Suprapubic skin (tissue), 4 donors: ENCODE results near the gene DLGAP4. TPM values are rescaled to one million over a fixed set of nuclear protein-coding genes. Genes with fewer than 3 reads are reported as not detected.

Source experiments
- DNase-seq, 2 donors: peaks; one replicate each; pipeline ENCODE4 v3.0.0-alpha.2; 2019; ENCODE audit warnings: low spot score in 2 of 2
- H3K27ac ChIP-seq: fragments of 200-600 bp; sonication (generic); one replicate; pipeline ENCODE4 v1.5.1; 2019
- H3K27me3 ChIP-seq: fragments of 200-600 bp; sonication (generic); one replicate; pipeline ENCODE4 v1.5.1; 2019
- H3K36me3 ChIP-seq: fragments of 200-600 bp; sonication (generic); one replicate; pipeline ENCODE4 v1.5.1; 2019
- H3K4me1 ChIP-seq: fragments of 200-600 bp; sonication (generic); one replicate; pipeline ENCODE4 v1.5.1; 2019
- H3K4me3 ChIP-seq: fragments of 200-600 bp; sonication (generic); one replicate; pipeline ENCODE4 v1.5.1; 2019; ENCODE audit warnings: mild to moderate bottlenecking
- H3K9me3 ChIP-seq: fragments of 200-600 bp; sonication (generic); one replicate; pipeline ENCODE4 v1.5.1; 2019
- EP300 ChIP-seq: sonication (generic); formaldehyde crosslinking; IDR thresholded peaks from one replicate; pipeline ENCODE4 v1.6.1; 2017; ENCODE audit warnings: antibody characterized with exemption
- POLR2A ChIP-seq, 2 donors: fragments of 450-650 bp; IDR thresholded peaks; one replicate each; pipeline ENCODE4 v1.6.1; 2017; ENCODE audit warnings: antibody characterized with exemption in 2 of 2, mild to moderate bottlenecking in 2 of 2, moderate library complexity in 2 of 2
- POLR2AphosphoS5 ChIP-seq, 3 donors: sonication (generic); formaldehyde crosslinking; IDR thresholded peaks; one replicate each; pipeline ENCODE4 v1.6.1; 2017; ENCODE audit warnings: antibody characterized with exemption in 3 of 3
- WGBS: methylation state at CpG from one replicate; pipeline ENCODE4 v1.1.5; 2018; 5-methylcytosine and 5-hydroxymethylcytosine counted together
- total RNA-seq, 4 donors: library from RNA; depleted of rRNA; stranded (reverse); fragments of >200 nt; gene quantifications; one replicate each; pipeline ENCODE4 v1.1.0, GENCODE V29; 2016
- TF ChIP-seq, protein P1 (sequence below), 2 donors: fragments of 200-600 bp in 1 of 2; fragments of 450-650 bp in 1 of 2; sonication (generic) in 1 of 2; IDR thresholded peaks; one replicate each; pipeline ENCODE4 v1.5.1; 2016 to 2019; ENCODE audit warnings: antibody characterized with exemption in 2 of 2, mild to moderate bottlenecking in 1 of 2, moderate library complexity in 1 of 2

DLGAP4 gene
- total RNA-seq, 4 donors from 2014 or later = 69.5 to 120 (median 96.8) TPM

DNA sequence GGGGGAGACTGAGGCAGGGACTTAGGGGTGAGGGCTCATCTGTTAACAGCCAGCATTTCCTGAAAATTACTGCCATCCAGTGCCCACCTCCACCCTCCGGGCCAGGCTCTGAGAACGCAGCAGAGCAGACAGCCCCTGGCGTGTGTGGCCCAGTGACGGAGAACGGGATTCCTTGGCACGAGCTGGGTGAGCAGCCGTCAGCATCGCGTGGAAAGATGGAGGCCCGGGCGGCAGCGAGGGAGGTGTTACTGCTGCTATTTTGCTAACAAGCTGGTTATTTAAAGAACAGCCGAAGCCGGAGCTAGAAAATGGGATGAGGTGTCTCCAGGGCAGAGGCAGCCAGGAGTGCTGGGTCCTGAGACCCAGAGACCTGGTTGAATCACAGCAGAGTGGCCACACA lies 62.7 kb downstream of the DLGAP4 start:
- WGBS = 86% methylated on average over 14 of the region's 14 CpGs
- no peaks in the 10 kb centered on the region for H3K9me3 ChIP-seq
- peaks cover 27% of the 10 kb centered on the region for H3K27me3 ChIP-seq
- no peak overlapping the region for H3K27ac ChIP-seq
- H3K4me3 ChIP-seq = no peak overlapping the region
- DNase-seq = no peak
- no peaks in the 10 kb centered on the region for H3K4me1 ChIP-seq
- no peak for TF ChIP-seq POLR2AphosphoS5 (IDR thresholded peaks at IDR 0.05)
- TF ChIP-seq POLR2A (IDR thresholded peaks at IDR 0.05) = no peak
- TF ChIP-seq, protein P1, sequence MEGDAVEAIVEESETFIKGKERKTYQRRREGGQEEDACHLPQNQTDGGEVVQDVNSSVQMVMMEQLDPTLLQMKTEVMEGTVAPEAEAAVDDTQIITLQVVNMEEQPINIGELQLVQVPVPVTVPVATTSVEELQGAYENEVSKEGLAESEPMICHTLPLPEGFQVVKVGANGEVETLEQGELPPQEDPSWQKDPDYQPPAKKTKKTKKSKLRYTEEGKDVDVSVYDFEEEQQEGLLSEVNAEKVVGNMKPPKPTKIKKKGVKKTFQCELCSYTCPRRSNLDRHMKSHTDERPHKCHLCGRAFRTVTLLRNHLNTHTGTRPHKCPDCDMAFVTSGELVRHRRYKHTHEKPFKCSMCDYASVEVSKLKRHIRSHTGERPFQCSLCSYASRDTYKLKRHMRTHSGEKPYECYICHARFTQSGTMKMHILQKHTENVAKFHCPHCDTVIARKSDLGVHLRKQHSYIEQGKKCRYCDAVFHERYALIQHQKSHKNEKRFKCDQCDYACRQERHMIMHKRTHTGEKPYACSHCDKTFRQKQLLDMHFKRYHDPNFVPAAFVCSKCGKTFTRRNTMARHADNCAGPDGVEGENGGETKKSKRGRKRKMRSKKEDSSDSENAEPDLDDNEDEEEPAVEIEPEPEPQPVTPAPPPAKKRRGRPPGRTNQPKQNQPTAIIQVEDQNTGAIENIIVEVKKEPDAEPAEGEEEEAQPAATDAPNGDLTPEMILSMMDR (IDR thresholded peaks at IDR 0.05) = no peak
- no peak for TF ChIP-seq EP300
- H3K36me3 ChIP-seq = no peaks in the 10 kb centered on the region

DNA sequence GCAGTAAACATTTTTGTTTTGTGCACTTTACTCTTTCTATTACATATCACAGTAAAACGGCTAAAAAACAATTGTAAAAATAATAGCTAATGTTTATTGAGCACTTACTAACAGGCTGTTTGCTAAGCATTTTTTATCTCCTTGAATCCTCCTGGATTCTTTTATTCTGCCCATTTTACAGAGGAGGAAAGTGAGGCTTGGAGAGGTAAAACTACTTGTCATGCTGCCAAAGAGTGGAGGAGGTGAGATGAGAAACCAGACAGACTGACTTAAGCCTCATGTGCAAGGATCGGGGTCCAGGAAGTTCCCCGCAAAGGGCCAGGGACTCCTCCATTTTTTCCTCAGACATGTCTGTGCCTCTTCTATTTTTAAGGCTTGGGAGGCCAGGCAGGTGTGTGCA lies 63.6 kb downstream of the DLGAP4 start:
- DNase-seq = no peak
- WGBS = 77% methylated on average over 3 of the region's 3 CpGs
- Histone ChIP-seq H3K36me3 (no peaks in the 10 kb centered on the region), H3K27ac (no peak overlapping the region), H3K27me3 (peaks cover 32% of the 10 kb centered on the region), H3K4me3 (no peak overlapping the region), H3K9me3 (no peaks in the 10 kb centered on the region), H3K4me1 (no peaks in the 10 kb centered on the region)
- TF ChIP-seq POLR2A (IDR thresholded peaks at IDR 0.05) = no peak
- TF ChIP-seq, protein P1 (IDR thresholded peaks at IDR 0.05) = no peak
- TF ChIP-seq EP300 = no peak
- TF ChIP-seq POLR2AphosphoS5 (IDR thresholded peaks at IDR 0.05) = no peak

DNA sequence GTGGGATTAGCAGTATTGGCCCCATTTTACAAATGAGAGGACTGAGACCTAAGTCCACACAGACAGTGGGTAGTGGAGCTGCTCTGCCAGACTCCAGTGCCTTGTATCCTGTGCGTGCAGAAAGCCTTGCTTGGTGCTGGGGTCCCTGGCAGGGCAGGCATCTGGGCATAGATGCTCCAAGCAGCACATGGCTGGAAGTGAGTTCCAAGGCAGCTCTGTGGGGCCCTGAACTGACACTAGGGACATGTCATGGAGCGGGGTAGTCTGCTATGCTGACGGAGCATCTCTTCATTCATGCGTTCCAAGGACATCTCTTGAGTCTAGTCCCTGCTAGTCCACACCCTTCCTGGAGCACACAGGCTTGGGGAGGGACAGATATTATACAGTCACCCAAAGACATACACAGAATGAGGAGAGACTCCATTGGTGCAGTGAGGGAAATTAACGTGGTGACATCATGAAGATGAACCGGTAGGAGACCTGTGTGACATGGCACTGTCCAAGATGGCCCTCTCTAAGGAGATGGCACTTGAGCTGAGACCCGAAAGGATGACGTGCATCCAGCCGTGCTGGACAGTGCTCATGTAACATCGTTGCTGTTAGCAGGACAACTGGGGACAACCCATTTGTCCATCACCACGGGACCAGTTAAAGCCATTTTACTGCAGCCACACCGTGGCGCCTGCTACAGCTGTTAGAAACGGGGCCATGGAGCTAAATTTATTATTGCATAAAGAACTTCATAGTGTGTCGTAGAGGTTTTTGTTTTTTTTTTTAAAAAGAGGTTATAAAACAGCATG lies 65.1 kb downstream of the DLGAP4 start:
- Histone ChIP-seq H3K36me3 (no peaks in the 10 kb centered on the region), H3K4me1 (no peaks in the 10 kb centered on the region), H3K27me3 (peaks cover 39% of the 10 kb centered on the region), H3K4me3 (no peak overlapping the region), H3K9me3 (no peaks in the 10 kb centered on the region), H3K27ac (no peak overlapping the region)
- no peak for DNase-seq
- 79% methylated on average over 15 of the region's 15 CpGs for WGBS
- TF ChIP-seq POLR2A (IDR thresholded peaks at IDR 0.05) = no peak
- TF ChIP-seq, protein P1 (IDR thresholded peaks at IDR 0.05) = no peak
- no peak for TF ChIP-seq POLR2AphosphoS5 (IDR thresholded peaks at IDR 0.05)
- TF ChIP-seq EP300 = no peak

DNA sequence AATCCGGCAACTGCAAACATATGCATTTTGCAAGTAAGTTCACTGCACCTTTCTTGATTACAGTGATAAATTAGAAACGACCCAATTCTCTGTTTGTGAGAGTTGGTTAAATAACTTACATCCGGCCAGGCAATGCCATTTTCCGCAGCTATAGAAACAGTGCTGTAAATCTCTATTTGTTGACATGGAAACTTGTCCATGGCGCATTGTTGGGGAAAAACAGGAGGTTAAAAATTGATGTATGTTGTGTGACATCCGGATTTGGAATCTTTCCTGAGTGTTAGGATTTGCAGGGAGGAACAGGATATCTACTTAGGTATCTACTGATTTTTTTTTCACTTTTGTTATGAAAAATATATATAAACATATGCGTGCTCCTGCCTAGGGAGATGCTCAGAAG lies 66.5 kb downstream of the DLGAP4 start:
- WGBS = 69% methylated on average over 7 of the region's 7 CpGs
- no peak for DNase-seq

DNA sequence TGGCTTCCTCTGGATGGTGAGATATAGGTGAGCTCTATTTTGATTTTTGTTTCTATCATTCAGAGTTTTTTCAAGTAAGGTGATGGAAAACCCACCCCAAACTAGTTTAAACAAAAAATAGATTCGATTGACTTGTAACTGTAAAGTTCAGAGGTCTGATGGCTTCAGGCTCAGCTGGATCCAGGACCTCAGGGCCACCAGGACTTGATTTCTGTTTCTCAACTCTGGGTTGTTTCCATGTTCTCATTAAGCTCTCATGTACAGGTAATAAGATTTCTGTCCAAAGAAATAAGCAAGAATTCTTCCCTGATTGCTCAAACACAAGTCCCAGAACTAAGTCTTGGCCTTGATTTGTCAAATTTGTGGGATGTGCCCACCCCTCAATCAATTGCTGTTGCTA lies 67.0 kb downstream of the DLGAP4 start:
- H3K27me3 ChIP-seq = peaks cover 39% of the 10 kb centered on the region
- H3K27ac ChIP-seq = no peak overlapping the region
- no peak overlapping the region for H3K4me3 ChIP-seq
- TF ChIP-seq EP300 (no peak), POLR2A (IDR thresholded peaks at IDR 0.05) (no peak), POLR2AphosphoS5 (IDR thresholded peaks at IDR 0.05) (no peak)
- TF ChIP-seq, protein P1 (IDR thresholded peaks at IDR 0.05) = no peak
- 84% methylated on average over 1 of the region's 1 CpG for WGBS
- H3K4me1 ChIP-seq = no peaks in the 10 kb centered on the region
- H3K36me3 ChIP-seq = no peaks in the 10 kb centered on the region
- no peaks in the 10 kb centered on the region for H3K9me3 ChIP-seq
- DNase-seq = no peak

More for the DNA sequence above, 66.5 kb downstream of the DLGAP4 start:
- no peaks in the 10 kb centered on the region for H3K4me1 ChIP-seq
- no peak overlapping the region for H3K4me3 ChIP-seq
- H3K36me3 ChIP-seq = no peaks in the 10 kb centered on the region
- peaks cover 43% of the 10 kb centered on the region for H3K27me3 ChIP-seq
- H3K27ac ChIP-seq = no peak overlapping the region
- no peaks in the 10 kb centered on the region for H3K9me3 ChIP-seq
- TF ChIP-seq POLR2AphosphoS5 (IDR thresholded peaks at IDR 0.05) (no peak), POLR2A (IDR thresholded peaks at IDR 0.05) (no peak)
